SKM-1 treated with dmso at 0.1 percent for 144 hours (cell line): ENCODE data around the gene NACA.
"Not testable (repeated sequence)": the region's sequence is repeated elsewhere in the genome, so short reads cannot be mapped to it uniquely, and the experiment has no call there.

Source experiments
- DNase-seq: peaks from one replicate; lab custom pipeline; 2025; ENCODE audit not compliant: unreplicated experiment; lab: John Stamatoyannopoulos, UW

NACA gene

GRCh38 chr12:56725723-56726102, 614 bp upstream of the NACA start:
- no peak for DNase-seq

- no peak for DNase-seq
Measured at GRCh38 chr12:56724701-56724971, 463 bp downstream of the NACA start.

GRCh38 chr12:56723889-56724700, 1.0 kb downstream of the NACA start:
- DNase-seq, result no peak

- no peak for DNase-seq
Measured at GRCh38 chr12:56723352-56723751, 1.7 kb downstream of the NACA start.

DNA sequence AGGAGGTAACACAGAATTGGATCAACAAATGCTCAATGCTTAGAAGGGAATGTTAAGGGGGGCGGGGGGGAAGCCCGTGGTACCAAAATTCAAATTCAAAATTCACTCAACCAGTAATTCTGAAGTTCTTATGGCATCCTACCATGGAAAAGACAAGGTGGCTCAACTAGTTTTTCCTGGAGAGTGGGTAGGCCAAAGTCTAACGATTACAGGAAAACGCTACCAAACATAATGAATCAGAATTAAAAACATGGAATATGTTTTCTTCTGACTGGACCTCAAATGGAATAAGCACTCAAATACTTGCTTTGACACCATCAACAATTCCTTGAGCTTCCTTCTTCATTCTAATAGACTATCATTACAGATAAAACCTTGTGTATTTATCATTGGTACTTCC, 2.3 kb downstream of the NACA start:
- DNase-seq, result no peak

GRCh38 chr12:56721721-56722120, 3.4 kb downstream of the NACA start:
- no peak for DNase-seq

- DNase-seq, result no peak
Measured at GRCh38 chr12:56721216-56721615, 3.9 kb downstream of the NACA start.

DNA sequence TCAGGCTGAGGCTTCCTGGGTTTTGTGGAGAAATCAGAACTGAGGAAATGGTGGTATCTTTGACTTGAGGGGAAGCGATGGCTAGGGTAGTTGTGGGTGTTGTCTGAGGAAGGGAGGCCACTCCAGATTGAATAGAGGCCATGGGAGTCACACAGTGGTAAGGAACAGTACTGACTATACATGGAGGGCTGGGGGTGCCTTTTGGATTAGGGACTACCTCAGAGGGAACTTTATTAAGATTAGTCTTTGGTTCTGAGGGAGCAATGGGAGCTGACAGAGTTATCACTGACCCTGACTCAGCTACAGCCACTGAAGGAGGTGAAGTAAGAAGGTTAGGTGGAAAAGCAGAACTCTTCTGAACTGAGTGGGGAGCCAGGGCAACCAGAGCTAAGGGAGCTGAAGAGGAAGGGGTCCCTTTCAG, 4.4 kb downstream of the NACA start:
- peak; percentile 26 for DNase-seq

DNA sequence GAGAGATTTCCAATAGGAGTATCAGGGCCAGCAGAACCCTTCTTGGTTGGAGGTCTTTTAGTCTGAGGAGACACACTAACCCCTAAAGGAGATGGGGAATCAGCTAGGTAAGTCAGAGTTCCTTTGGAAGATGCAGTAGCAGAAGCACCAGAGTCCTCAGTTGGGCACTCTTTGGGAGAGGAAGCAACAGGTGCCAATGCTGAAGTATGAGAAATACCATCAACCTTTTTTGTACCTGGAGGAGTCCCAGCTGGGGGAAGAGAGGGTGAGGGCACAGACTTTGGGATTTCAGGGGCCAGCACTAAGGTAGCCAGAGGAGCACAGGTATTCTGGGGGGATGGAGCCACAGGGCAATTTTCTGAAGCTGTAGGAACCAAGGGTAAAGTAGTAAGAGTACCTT, 6.0 kb downstream of the NACA start:
- DNase-seq, result no peak

DNA sequence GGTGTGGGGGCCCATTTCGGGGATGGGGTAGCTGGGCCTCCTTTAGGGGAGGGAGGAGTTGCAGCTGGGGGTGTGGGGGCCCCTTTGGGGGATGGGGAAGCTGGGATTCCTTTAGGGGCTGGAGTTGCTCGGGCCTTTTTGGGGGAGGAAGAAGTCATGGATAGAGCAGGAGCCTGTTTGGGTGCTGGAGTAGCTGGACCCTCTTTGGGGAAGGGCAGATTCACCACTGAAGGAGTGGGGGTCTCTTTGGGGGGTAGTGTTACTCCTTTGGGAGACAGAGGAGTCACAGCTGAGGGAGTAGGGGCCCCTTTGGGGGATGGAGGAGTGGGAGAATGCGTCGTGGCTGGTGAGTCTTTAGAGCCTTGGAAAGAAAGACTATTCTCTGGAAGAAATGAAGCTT, 6.5 kb downstream of the NACA start:
- DNase-seq, result no peak

DNA sequence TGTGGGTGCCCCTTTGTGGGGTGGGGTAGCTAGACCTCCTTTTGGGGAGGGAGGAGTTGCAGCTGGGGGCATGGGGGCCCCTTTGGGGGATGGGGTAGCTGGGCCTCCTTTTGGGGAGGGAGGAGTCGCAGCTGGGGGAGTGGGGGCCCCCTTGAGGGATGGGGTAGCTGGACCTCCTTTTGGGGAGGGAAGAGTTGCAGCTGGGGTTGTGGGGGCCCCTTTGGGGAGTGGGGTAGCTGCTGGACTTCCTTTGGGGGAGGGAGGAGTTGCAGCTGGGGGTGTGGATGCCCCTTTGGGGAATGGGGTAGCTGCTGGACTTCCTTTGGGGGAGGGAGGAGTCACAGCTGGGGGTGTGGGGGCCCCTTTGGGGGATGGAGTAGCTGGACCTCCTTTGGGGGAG, 7.0 kb downstream of the NACA start:
- DNase-seq, result no peak

GRCh38 chr12:56716933-56717880, 7.9 kb downstream of the NACA start:
- DNase-seq, result no peak

- no peak for DNase-seq
Measured at GRCh38 chr12:56716458-56716857, 8.6 kb downstream of the NACA start.

- DNase-seq, result no peak
Measured at GRCh38 chr12:56715798-56716197, 9.3 kb downstream of the NACA start.

DNA sequence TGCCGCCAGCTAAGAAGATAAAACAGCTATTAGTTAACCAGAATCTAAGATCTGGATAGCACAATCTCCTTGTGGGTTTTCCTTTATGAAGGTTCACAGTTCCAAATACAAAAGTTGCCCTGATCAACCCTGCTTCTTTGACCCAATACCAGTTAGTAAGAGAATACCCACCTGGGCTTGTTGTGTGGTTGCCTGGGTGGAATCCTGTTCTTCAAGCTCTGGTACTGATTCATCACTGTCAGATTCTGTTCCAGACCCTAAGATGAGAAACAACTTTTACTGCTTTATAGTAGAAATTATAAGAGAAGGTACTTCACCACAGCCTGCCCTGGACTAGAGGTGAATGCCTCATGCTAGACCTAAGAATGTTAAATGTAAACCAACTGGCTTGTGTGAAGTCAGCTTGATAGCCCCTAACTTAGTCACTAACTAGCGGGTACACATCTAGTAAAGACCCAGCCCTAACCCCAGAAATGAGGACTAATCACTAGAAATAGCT, 10.6 kb downstream of the NACA start:
- DNase-seq, result no peak

GRCh38 chr12:56713345-56713744, 11.8 kb downstream of the NACA start:
- no peak for DNase-seq

GRCh38 chr12:56709759-56710376, 15.2 kb downstream of the NACA start:
- no peak for DNase-seq

DNA sequence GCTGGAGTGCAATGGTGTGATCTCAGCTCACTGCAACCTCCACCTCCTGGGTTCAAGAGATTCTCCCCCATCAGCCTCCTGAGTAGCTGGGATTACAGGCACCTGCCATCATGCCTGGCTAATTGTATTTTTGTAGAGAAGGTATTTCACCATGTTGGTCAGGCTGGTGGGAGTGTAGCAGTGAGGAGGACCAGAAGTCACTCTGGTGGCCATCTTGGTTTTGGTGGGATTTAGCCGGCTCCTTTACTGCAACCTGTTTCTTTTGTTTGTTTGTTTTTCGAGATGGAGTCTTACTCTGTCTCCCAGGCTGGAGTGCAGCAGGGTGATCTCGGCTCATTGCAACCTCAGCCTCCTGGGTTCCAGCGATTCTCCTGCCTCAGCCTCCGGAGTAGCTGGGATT, 20.6 kb downstream of the NACA start:
- DNase-seq, result not testable (repeated sequence)

GRCh38 chr12:56699020-56699661, 26.0 kb downstream of the NACA start:
- DNase-seq, result peak; percentile 5

DNA sequence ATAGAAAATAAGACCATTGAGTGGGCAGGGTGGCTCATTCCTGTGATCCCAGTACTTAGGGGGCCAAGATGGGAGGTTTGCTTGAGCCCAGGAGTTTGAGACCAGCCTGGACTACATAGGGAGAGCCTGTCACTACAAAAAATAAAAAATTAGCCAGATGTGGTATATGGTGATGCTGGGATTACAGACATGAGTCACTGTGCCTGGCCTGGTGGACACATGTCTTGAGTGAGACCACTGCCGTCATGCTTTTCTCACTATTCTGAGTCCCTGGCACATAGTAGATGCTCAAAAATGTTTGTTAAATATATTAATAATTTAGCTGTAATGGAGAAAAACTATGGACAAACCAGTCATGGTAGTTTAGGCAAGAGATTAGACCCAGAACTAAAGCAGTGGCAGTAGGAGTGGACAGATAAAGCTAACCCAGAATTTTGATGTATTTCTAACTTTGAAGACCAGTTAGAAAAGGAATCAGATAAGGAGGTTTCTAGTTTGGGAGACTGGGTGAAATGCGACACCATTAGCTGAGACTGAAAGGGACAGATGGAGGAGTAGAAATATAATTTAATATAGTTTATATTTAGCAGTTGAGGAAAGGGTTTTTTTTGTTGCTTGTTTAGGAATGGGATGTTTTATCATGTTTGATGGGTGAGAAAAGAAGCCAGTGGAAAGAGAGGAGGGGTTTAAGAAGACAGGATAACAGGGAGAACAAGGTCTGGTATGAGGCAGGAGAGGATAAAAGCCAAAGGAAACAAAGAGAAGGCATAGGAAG, 29.6 kb downstream of the NACA start:
- no peak for DNase-seq
